GM23248 (cell line): ENCODE results near the gene MFSD1. TPM values are rescaled to one million over a fixed set of nuclear protein-coding genes. Genes with fewer than 3 reads are reported as not detected.

ENCODE experiments used
- DNase-seq: peaks from one replicate; pipeline ENCODE4 v3.0.0-alpha.2; 2015
- H2AFZ ChIP-seq: fragments of 200-600 bp; sonication (generic); 2 replicates; pipeline ENCODE4 v1.6.1; 2016; ENCODE audit warnings: antibody characterized with exemption
- H3F3A ChIP-seq: fragments of 200-600 bp; sonication (generic); 2 replicates; pipeline ENCODE4 v1.6.1; 2016; ENCODE audit warnings: mild to moderate bottlenecking, antibody characterized with exemption, mixed run types; ENCODE audit not compliant: insufficient read depth
- H3K27ac ChIP-seq: fragments of 200-600 bp; sonication (generic); 2 replicates; pipeline ENCODE4 v1.5.1; 2016; ENCODE audit warnings: mild to moderate bottlenecking
- H3K27me3 ChIP-seq: fragments of 200-600 bp; sonication (generic); replicated peaks from 2 replicates; pipeline ENCODE4 v1.6.1; 2016; ENCODE audit warnings: mild to moderate bottlenecking; ENCODE audit not compliant: insufficient read depth
- H3K36me3 ChIP-seq: fragments of 200-600 bp; sonication (generic); 2 replicates; pipeline ENCODE4 v1.6.1; 2016; ENCODE audit warnings: low read depth, mild to moderate bottlenecking
- H3K4me1 ChIP-seq: fragments of 200-600 bp; sonication (generic); 2 replicates; pipeline ENCODE4 v1.6.1; 2016; ENCODE audit warnings: mild to moderate bottlenecking; ENCODE audit not compliant: insufficient read depth
- H3K4me2 ChIP-seq: fragments of 200-600 bp; sonication (generic); one replicate; pipeline ENCODE4 v1.6.1; 2016; ENCODE audit warnings: mild to moderate bottlenecking; ENCODE audit not compliant: unreplicated experiment
- H3K4me3 ChIP-seq: fragments of 200-600 bp; sonication (generic); 2 replicates; pipeline ENCODE4 v1.5.1; 2016; ENCODE audit warnings: mild to moderate bottlenecking
- H3K79me2 ChIP-seq: fragments of 200-600 bp; sonication (generic); 2 replicates; pipeline ENCODE4 v1.6.1; 2016; ENCODE audit warnings: mild to moderate bottlenecking; ENCODE audit not compliant: insufficient read depth
- H3K9ac ChIP-seq: fragments of 200-600 bp; sonication (generic); 2 replicates; pipeline ENCODE4 v1.6.1; 2016; ENCODE audit warnings: mild to moderate bottlenecking
- H3K9me2 ChIP-seq: fragments of 200-600 bp; sonication (generic); 2 replicates; pipeline ENCODE4 v1.6.1; 2016; ENCODE audit warnings: mixed run types, mild to moderate bottlenecking, moderate library complexity; ENCODE audit not compliant: insufficient read depth
- H3K9me3 ChIP-seq: fragments of 200-600 bp; sonication (generic); one replicate; pipeline ENCODE4 v1.6.1; 2017; ENCODE audit warnings: low read depth
- H4K20me1 ChIP-seq: fragments of 200-600 bp; sonication (generic); 2 replicates; pipeline ENCODE4 v1.6.0; 2016; ENCODE audit not compliant: insufficient read depth
- EZH2 ChIP-seq: fragments of 200-600 bp; sonication (generic); IDR thresholded peaks from 2 replicates; pipeline ENCODE4 v1.6.1; 2018; ENCODE audit warnings: antibody characterized with exemption, mild to moderate bottlenecking; ENCODE audit not compliant: insufficient read depth, poor library complexity, severe bottlenecking
- EZH2phosphoT487 ChIP-seq: fragments of 200-600 bp; sonication (generic); IDR thresholded peaks from 2 replicates; pipeline ENCODE4 v1.6.1; 2018; ENCODE audit warnings: antibody characterized with exemption, moderate library complexity, mild to moderate bottlenecking, low read depth; ENCODE audit not compliant: insufficient read depth
- WGBS, 2 experiments: methylation state at CpG; one replicate each; pipeline ENCODE4 v1.1.6; 2015 to 2017; ENCODE audit warnings: low lambda C conversion rate in 2 of 2, low coverage in 1 of 2; ENCODE audit errors: missing lambda C conversion rate in 2 of 2; 5-methylcytosine and 5-hydroxymethylcytosine counted together
- in situ Hi-C: fragments of 300-500 bp; cut with MboI; formaldehyde crosslinking; loops from 2 replicates; pipeline ENCODE4 v1.15.0; 2020
- polyA plus RNA-seq: library from polyadenylated mRNA; unstranded; fragments of >200 nt; fragmentation: Nextera tagmentation; extraction: Ambion mirVana; gene quantifications from 2 replicates; pipeline ENCODE4 v1.2.1, GENCODE V29; 2016
- total RNA-seq: library from RNA; depleted of rRNA; stranded (reverse); fragments of >200 nt; shearing (Covaris generic); gene quantifications from 2 replicates; pipeline ENCODE4 v1.2.3, GENCODE V29; 2014; rRNA removed

The MFSD1 gene
- total RNA-seq (159 and 177 TPM in 2 replicates), polyA plus RNA-seq (92.0 and 100 TPM in 2 replicates)

GRCh38 chr3:158801696-158802408 is at the start of gene MFSD1:
Gene MFSD1 (plus strand): TSS chr3:158802054. CDS start chr3:158802153, 99 bp downstream.
- H3K9ac ChIP-seq, result peak within 1 kb of the TSS; percentile 92
- H3K27me3 ChIP-seq, result no peaks in the 10 kb centered on the region
- WGBS, 2 experiments, result 1 to 2% methylated on average over 58 to 60 of the region's 61 CpGs
- peaks cover 28% of the 10 kb centered on the region for H3K4me1 ChIP-seq
- peak within 1 kb of the TSS; percentile 85 for H3K27ac ChIP-seq
- H2AFZ ChIP-seq, result peak within 1 kb of the TSS; percentile 96
- H3F3A ChIP-seq, result 0 out of 2 replicates have a peak, but pooled peaks cover 10% of the 10 kb centered on the region
- H3K36me3 ChIP-seq, result no peaks in the 10 kb centered on the region
- peaks cover 43% of the 10 kb centered on the region for H3K79me2 ChIP-seq
- peak within 1 kb of the TSS; percentile 92 for H3K4me3 ChIP-seq
- H3K4me2 ChIP-seq, result peak within 1 kb of the TSS; percentile 81
- no peaks in the 10 kb centered on the region for H3K9me3 ChIP-seq
- H3K9me2 ChIP-seq, result no peaks in the 10 kb centered on the region
- H4K20me1 ChIP-seq, result no peaks in the 10 kb centered on the region
- in situ Hi-C loops, result no loop called here
- peak; percentile 98 for DNase-seq
- TF ChIP-seq EZH2 (no peak), EZH2phosphoT487 (no peak)

- H3K79me2 ChIP-seq, result no peaks in the 10 kb centered on the region
- H3K27ac ChIP-seq, result no peak overlapping the region
- no peak for DNase-seq
- H4K20me1 ChIP-seq, result no peaks in the 10 kb centered on the region
- TF ChIP-seq EZH2phosphoT487 (no peak), EZH2 (no peak)
- H3K4me1 ChIP-seq, result no peaks in the 10 kb centered on the region
- 89 to 93% methylated on average over 5 of the region's 5 CpGs for WGBS, 2 experiments
- no peak overlapping the region for H2AFZ ChIP-seq
- no peaks in the 10 kb centered on the region for H3K27me3 ChIP-seq
- H3K9ac ChIP-seq, result no peak overlapping the region
- H3K4me2 ChIP-seq, result no peak overlapping the region
- H3K4me3 ChIP-seq, result no peak overlapping the region
- no peaks in the 10 kb centered on the region for H3K9me3 ChIP-seq
- no peaks in the 10 kb centered on the region for H3K36me3 ChIP-seq
- no peaks in the 10 kb centered on the region for H3K9me2 ChIP-seq
- no peaks in the 10 kb centered on the region for H3F3A ChIP-seq
- in situ Hi-C loops, result no loop called here
Observed at GRCh38 chr3:158753854-158754253, 48.0 kb upstream of the MFSD1 start.

- H3K36me3 ChIP-seq, result no peaks in the 10 kb centered on the region
- no peaks in the 10 kb centered on the region for H3K27me3 ChIP-seq
- no peak for DNase-seq
- TF ChIP-seq EZH2 (no peak), EZH2phosphoT487 (no peak)
- 81 to 85% methylated on average over 2 of the region's 2 CpGs for WGBS, 2 experiments
- H4K20me1 ChIP-seq, result no peaks in the 10 kb centered on the region
- no peaks in the 10 kb centered on the region for H3K9me2 ChIP-seq
- H3K27ac ChIP-seq, result no peak overlapping the region
- H2AFZ ChIP-seq, result no peak overlapping the region
- no peaks in the 10 kb centered on the region for H3K79me2 ChIP-seq
- no peak overlapping the region for H3K9ac ChIP-seq
- no peaks in the 10 kb centered on the region for H3K4me1 ChIP-seq
- H3K4me3 ChIP-seq, result no peak overlapping the region
- no peak overlapping the region for H3K4me2 ChIP-seq
- in situ Hi-C loops, result no loop called here
- no peaks in the 10 kb centered on the region for H3F3A ChIP-seq
- no peaks in the 10 kb centered on the region for H3K9me3 ChIP-seq
Observed at GRCh38 chr3:158755421-158755820, 46.4 kb upstream of the MFSD1 start.

GRCh38 chr3:158761350-158761749 is 40.5 kb upstream of the MFSD1 start:
- H3K4me3 ChIP-seq, result no peak overlapping the region
- no peaks in the 10 kb centered on the region for H3K36me3 ChIP-seq
- no peak overlapping the region for H3K4me2 ChIP-seq
- H3K9me3 ChIP-seq, result no peaks in the 10 kb centered on the region
- 90 to 97% methylated on average over 3 of the region's 3 CpGs for WGBS, 2 experiments
- DNase-seq, result no peak
- H3F3A ChIP-seq, result no peaks in the 10 kb centered on the region
- no peaks in the 10 kb centered on the region for H3K4me1 ChIP-seq
- no peaks in the 10 kb centered on the region for H3K79me2 ChIP-seq
- H2AFZ ChIP-seq, result no peak overlapping the region
- H3K27me3 ChIP-seq, result no peaks in the 10 kb centered on the region
- H3K9ac ChIP-seq, result no peak overlapping the region
- in situ Hi-C loops, result no loop called here
- no peaks in the 10 kb centered on the region for H3K9me2 ChIP-seq
- TF ChIP-seq EZH2phosphoT487 (no peak), EZH2 (no peak)
- H3K27ac ChIP-seq, result no peak overlapping the region
- no peaks in the 10 kb centered on the region for H4K20me1 ChIP-seq
